ENCODE measurements around the gene AKAP8.

GRCh38 chr19:15393963-15394362 lies 14.4 kb upstream of the AKAP8 start:
- TF ChIP-seq GATA3 (IDR thresholded peaks at IDR 0.05; ENCODE audit: low read depth, low read length) (no peak), GATA2 (IDR thresholded peaks at IDR 0.05; ENCODE audit: low read depth, low read length) (no peak)

All from SH-SY5Y (cell line).